Epithelial cell of proximal tubule (primary cell): ENCODE measurements around the gene BBS9. TPM values are rescaled to one million over a fixed set of nuclear protein-coding genes. Genes with fewer than 3 reads are reported as not detected.

Experiments used
- DNase-seq: peaks from one replicate; pipeline ENCODE4 v3.0.0-alpha.2; 2011; ENCODE audit warnings: low read depth
- H3K4me3 ChIP-seq: 2 replicates; pipeline ENCODE4 v1.5.1; 2011; ENCODE audit warnings: low read depth, mild to moderate bottlenecking, low read length
- CTCF ChIP-seq: conservative IDR thresholded peaks from 2 replicates; pipeline ENCODE4 v1.5.1; 2012; ENCODE audit warnings: low read depth, mild to moderate bottlenecking, low read length
- total RNA-seq: library from RNA; depleted of rRNA; stranded (reverse); fragments of >200 nt; gene quantifications from 2 replicates; pipeline ENCODE4 v1.2.3, GENCODE V29; 2015

Gene BBS9
- total RNA-seq, 1 donor from 2014 or later, result 4.4 TPM

- DNase-seq, result no peak
- no peak overlapping the region for H3K4me3 ChIP-seq
- no peak for TF ChIP-seq CTCF
Observed at GRCh38 chr7:33646166-33646565, 516.8 kb downstream of the BBS9 start.

- TF ChIP-seq CTCF, result no peak
- DNase-seq, result no peak
- no peak overlapping the region for H3K4me3 ChIP-seq
Observed at GRCh38 chr7:33646891-33647391, 517.6 kb downstream of the BBS9 start.

- no peak for TF ChIP-seq CTCF
- H3K4me3 ChIP-seq, result no peak overlapping the region
- no peak for DNase-seq
Observed at GRCh38 chr7:33649476-33650441, 520.4 kb downstream of the BBS9 start.

- TF ChIP-seq CTCF, result no peak
- no peak overlapping the region for H3K4me3 ChIP-seq
- DNase-seq, result no peak
Observed at GRCh38 chr7:33650828-33651227, 521.5 kb downstream of the BBS9 start.

- no peak overlapping the region for H3K4me3 ChIP-seq
- TF ChIP-seq CTCF, result no peak
- no peak for DNase-seq
Observed at GRCh38 chr7:33651998-33652515, 522.7 kb downstream of the BBS9 start.

GRCh38 chr7:33654676-33655075, 525.3 kb downstream of the BBS9 start:
- TF ChIP-seq CTCF, result no peak
- DNase-seq, result no peak
- no peak overlapping the region for H3K4me3 ChIP-seq

Other genes with a start within 250 kb of the BBS9 start
- 21.0 and 24.5 TPM in 2 replicates for gene KBTBD2, start 237.8 kb upstream of the BBS9 start, total RNA-seq
- gene FKBP9, start 172.1 kb upstream of the BBS9 start, total RNA-seq, result 72.0 and 137 TPM in 2 replicates
- 16.4 and 18.2 TPM in 2 replicates for gene NT5C3A, start 66.8 kb upstream of the BBS9 start, total RNA-seq
- gene RP9, start 20.2 kb upstream of the BBS9 start, total RNA-seq, result 9.5 and 26.5 TPM in 2 replicates